GM12873 (cell line): ENCODE results near the gene ATP11B.

Experiments used
- CTCF ChIP-seq: IDR thresholded peaks from 2 replicates; pipeline ENCODE4 v1.5.1; 2012; ENCODE audit warnings: low read depth, mild to moderate bottlenecking, moderate library complexity, low read length, control low read depth; ENCODE audit not compliant: insufficient read depth; ENCODE audit errors: missing control alignments

Gene ATP11B

GRCh38 chr3:182908471-182908870 lies 115.2 kb downstream of the ATP11B start:
- no peak for TF ChIP-seq CTCF

GRCh38 chr3:182909318-182910040 lies 116.2 kb downstream of the ATP11B start:
- peak; percentile 55 for TF ChIP-seq CTCF

- TF ChIP-seq CTCF: no peak
These were observed 117.9 kb downstream of the ATP11B start for GRCh38 chr3:182910936-182911781.

GRCh38 chr3:182911782-182912111 lies 118.4 kb downstream of the ATP11B start:
- TF ChIP-seq CTCF: no peak

- TF ChIP-seq CTCF: no peak
These were observed 119.2 kb downstream of the ATP11B start for GRCh38 chr3:182912474-182912873.

GRCh38 chr3:182913889-182914288 lies 120.6 kb downstream of the ATP11B start:
- TF ChIP-seq CTCF: no peak

- TF ChIP-seq CTCF: no peak
These were observed 121.0 kb downstream of the ATP11B start for GRCh38 chr3:182914341-182914740.
